ENCODE data around the gene SLC6A5.

The SLC6A5 gene

GRCh38 chr11:20597154-20597679, 2.2 kb upstream of the SLC6A5 start:
- no peak for DNase-seq

- no peak for DNase-seq
These were observed 1.5 kb upstream of the SLC6A5 start for GRCh38 chr11:20597680-20598484.

- DNase-seq, result no peak
These were observed 916 bp upstream of the SLC6A5 start for GRCh38 chr11:20598492-20598891.

DNA sequence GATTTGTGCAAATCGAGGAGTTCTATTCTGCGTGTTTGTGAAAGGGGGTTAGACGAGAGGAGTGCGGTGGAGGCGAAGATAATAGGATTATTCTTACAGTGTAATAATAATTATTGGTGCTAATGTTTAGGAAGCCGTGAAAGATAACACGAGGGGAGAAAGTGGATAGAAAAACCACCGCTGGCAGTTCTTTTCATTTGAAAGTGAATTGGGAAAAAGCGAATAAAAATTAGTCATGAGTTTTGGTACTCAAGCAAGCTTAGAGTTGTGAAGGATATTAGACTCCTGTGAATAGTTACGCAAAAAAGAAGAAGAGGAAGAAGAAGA, 575 bp downstream of the SLC6A5 start:
- no peak for DNase-seq

GRCh38 chr11:20600551-20600950, 1.1 kb downstream of the SLC6A5 start:
- DNase-seq, result no peak

DNA sequence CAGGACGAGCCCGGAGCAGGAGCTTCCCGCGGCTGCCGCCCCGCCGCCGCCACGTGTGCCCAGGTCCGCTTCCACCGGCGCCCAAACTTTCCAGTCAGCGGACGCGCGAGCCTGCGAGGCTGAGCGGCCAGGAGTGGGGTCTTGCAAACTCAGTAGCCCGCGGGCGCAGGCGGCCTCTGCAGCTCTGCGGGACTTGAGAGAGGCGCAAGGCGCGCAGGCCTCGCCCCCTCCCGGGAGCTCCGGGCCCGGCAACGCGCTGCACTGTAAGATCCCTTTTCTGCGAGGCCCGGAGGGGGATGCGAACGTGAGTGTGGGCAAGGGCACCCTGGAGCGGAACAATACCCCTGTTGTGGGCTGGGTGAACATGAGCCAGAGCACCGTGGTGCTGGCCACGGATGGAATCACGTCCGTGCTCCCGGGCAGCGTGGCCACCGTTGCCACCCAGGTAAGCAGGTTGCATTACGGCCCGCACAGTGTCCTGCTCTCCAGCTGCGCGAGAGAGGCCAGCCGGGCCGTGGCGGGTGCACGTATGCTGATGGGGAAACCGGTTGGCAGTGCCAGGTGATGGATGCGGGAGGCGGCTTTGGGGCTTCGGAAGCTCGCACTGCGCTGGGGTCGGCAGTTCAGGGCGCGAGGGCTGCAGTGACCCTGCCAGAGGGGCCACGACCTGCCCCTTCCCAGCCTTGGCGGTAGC, 2.0 kb downstream of the SLC6A5 start:
- no peak for DNase-seq

DNA sequence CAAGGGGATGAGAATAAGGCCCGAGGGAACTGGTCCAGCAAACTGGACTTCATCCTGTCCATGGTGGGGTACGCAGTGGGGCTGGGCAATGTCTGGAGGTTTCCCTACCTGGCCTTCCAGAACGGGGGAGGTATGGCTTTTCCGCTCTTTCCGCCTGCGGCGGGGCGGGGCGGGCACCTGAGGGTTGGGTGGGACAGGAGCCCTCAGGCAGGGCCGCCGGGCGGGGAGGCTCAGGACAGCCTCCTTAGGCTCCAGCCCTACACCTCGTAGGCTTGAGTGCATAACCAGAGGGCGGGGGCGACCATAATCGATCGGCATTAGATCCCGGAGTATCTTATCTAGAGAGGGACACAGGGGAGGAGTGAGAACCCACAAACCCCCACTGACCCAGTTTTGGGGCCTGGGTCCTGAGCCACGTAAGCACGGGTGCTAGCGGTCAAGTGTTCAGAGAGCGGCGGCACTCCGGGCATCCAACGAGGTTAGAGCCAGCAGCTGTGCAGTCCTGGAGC, 4.9 kb downstream of the SLC6A5 start:
- no peak for DNase-seq

- no peak for DNase-seq
These were observed 5.6 kb downstream of the SLC6A5 start for GRCh38 chr11:20604864-20605601.

- no peak for DNase-seq
These were observed 6.2 kb downstream of the SLC6A5 start for GRCh38 chr11:20605602-20606091.

- DNase-seq, result no peak
These were observed 9.5 kb downstream of the SLC6A5 start for GRCh38 chr11:20608934-20609333.

DNA sequence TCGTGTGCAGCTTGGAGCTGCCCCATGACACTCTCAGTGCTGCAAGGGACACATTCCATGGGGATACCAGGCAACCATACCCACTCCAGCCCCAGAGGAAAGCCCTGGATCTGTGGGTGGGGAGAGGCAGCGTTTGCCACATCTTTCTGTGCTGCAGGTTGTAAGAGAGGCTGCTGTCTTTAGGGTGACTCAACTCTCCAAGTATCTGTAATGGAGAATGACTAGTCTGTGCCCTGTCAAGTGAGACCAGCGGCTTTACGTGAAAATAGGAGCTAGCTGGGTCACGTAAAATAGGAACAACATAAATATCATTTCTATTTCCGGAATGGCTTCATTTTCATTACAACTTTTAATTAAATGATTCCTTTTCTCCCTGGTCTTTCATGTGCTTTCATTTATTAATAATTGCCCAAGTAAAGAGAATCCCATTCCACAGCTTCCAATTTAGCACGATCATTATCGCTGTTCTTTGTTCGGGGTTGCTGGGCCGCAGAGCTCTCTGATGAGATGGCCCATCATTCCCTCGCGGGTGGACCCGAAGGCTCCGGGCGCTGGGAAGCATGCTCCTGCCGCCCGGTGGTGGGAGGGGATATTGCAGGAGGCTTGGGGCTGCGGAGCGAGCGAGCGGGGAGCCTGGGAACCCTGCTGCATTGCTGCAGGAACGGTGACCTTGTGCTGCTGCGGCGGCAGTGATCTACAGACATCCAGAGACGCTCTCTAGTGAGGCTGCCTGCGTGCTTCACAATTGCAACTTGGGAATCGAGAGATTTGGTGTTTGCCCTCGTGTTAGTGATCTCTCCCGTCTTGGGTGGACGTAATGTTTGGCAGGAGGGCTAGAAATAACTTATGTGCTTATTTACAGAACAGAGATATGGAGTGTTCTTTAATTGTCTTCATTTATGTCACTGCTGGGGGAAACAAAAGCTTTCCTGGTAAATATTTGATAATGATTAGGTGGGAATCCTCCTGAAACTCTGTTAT, 10.6 kb downstream of the SLC6A5 start:
- DNase-seq, result peak; percentile 83

GRCh38 chr11:20610825-20611224, 11.4 kb downstream of the SLC6A5 start:
- no peak for DNase-seq

GRCh38 chr11:20611445-20611844, 12.0 kb downstream of the SLC6A5 start:
- DNase-seq, result no peak

DNA sequence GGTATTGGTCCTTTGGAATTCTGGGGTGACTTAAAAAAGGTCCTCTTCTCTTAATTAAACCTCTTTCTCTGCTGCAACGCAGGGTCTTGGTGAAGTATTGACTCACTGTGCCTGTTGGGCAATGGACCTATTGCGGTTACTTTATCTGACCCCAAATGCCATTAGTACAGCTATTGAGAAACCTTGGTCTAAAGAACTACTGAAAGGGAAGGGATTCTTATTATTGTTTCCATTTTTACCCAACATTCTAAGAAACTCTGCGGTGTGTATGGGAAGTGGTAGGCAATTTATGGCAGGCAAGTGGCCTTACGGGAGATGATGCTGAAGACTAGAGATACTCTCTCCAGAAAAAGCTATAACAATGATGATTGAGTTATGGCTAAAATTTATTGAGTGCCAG, 12.5 kb downstream of the SLC6A5 start:
- DNase-seq, result peak; percentile 72

DNA sequence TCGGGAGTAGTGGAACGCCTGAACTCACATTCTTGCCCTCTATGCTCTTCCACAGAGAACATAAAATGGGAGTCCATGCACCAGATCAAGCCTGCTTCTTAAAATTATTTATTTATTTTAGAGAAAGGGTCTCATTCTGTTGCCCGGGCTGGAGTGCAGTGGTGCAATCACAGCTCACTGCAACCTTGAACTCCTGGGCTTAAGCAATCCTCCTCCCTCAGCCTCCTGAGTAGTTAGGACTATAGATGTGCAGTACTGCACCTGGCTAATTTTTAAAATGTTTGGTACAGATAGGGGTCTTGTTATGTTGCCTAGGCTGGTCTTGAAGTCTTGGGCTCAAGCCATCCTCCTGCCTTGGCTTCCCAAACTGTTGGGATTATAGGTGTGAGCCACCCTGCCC, 13.0 kb downstream of the SLC6A5 start:
- DNase-seq, result no peak

GRCh38 chr11:20616920-20617319, 17.5 kb downstream of the SLC6A5 start:
- no peak for DNase-seq

DNA sequence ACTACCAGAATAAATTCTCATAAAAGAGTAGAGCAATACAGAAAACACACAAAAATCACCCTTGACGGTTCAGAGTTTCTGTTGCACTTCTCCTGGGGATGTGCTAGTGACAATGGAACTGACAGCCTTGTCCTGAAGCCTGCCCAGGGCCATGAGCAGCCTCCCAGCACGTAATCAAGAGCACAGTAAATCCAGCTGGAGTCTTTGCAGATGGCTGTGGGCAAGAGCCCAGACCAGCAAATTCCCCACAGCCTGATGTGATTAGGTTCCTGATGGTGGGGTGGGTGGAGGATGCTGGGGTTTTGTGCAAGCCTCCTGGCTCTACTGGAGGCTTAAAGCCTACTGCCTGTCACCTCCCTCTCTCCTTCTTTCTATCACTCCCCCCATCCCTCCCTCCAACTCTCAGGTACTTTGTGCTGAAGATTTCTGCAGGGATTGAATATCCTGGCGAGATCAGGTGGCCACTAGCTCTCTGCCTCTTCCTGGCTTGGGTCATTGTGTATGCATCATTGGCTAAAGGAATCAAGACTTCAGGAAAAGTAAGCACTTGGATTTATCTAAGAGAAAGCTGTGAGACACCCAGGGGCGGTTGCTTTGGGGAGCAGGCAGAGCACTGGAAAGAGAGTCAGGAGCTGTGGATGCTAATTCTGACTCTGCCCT, 18.1 kb downstream of the SLC6A5 start:
- no peak for DNase-seq

DNA sequence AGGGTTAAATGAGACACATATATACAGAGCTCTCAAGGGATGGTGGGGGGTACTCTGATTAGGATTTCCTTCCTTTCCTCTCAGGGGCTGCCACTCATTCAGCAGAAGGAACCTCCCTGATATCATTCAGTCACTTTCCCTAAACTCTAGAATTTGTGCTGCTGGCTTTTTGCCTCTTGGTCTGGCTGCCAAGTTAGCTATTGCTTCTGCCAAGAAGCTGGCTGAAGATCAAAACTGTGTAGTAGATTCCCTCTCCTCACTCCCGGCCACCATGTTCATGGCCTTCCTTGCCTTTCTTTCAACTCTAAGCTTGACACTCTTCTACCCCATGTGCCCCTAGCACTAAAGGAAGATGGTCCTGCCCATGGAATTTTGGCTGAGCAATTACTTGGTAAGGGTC, 18.7 kb downstream of the SLC6A5 start:
- no peak for DNase-seq

DNA sequence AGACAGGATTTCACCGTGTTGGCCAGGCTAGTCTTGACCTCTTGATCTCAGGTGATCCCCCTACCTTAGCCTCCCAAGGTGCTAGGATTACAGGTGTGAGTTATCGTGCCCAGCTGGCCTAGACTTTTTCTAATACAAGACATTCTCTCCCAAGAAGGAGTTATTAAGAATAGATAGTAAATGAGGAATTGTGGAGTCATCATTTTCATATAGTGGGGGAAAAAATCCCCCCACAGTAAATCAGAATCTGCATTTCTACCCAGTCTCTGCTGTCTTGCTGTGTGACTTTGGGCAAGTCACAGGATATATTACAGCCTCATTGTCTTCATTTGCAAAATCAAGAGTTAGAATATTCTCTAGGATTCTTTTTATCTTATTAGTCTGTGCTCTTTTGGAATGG, 21.6 kb downstream of the SLC6A5 start:
- no peak for DNase-seq

- DNase-seq, result no peak
These were observed 22.3 kb downstream of the SLC6A5 start for GRCh38 chr11:20621679-20622078.

GRCh38 chr11:20623252-20623651, 23.8 kb downstream of the SLC6A5 start:
- no peak for DNase-seq

- no peak for DNase-seq
These were observed 26.9 kb downstream of the SLC6A5 start for GRCh38 chr11:20626279-20626678.
